SH-SY5Y (cell line): ENCODE data around the gene SERINC1.

Source experiments
- GATA2 ChIP-seq: IDR thresholded peaks from 2 replicates; pipeline ENCODE4 v1.6.1; 2011; ENCODE audit warnings: mild to moderate bottlenecking, low read depth, low read length
- GATA3 ChIP-seq: IDR thresholded peaks from 2 replicates; pipeline ENCODE4 v1.6.1; 2011; ENCODE audit warnings: low read depth, mild to moderate bottlenecking, low read length, moderate library complexity

Gene SERINC1

GRCh38 chr6:122454673-122455072, 16.9 kb downstream of the SERINC1 start:
- TF ChIP-seq GATA3 (no peak), GATA2 (no peak)

GRCh38 chr6:122452509-122452908, 19.1 kb downstream of the SERINC1 start:
- TF ChIP-seq GATA2 (no peak), GATA3 (no peak)

GRCh38 chr6:122449069-122449468, 22.5 kb downstream of the SERINC1 start:
- TF ChIP-seq GATA2 (no peak), GATA3 (no peak)

GRCh38 chr6:122445274-122445673, 26.3 kb downstream of the SERINC1 start:
- TF ChIP-seq GATA2 (no peak), GATA3 (no peak)

- TF ChIP-seq GATA2 (no peak), GATA3 (no peak)
These were observed 32.6 kb downstream of the SERINC1 start for GRCh38 chr6:122438975-122439374.

- no peak for TF ChIP-seq GATA2
These were observed 38.8 kb downstream of the SERINC1 start for GRCh38 chr6:122432816-122433215.

DNA sequence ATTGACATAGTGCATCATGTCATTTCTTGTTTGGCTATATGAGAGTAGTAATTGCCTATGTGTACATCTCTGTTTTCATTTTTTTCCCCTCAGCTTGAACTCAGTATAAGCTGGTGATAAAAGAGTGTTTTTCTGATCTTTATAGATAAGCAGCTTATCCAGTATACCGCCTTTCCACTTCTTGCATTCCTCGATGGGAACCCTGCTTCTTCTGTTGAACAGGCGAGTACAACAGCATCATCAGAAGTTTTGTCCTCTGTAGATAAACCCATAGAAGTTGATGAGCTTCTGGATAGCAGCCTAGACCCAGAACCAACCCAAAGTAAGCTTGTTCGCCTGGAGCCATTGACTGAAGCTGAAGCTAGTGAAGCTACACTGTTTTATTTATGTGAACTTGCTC, 39.8 kb downstream of the SERINC1 start:
- TF ChIP-seq GATA3 (no peak), GATA2 (no peak)

DNA sequence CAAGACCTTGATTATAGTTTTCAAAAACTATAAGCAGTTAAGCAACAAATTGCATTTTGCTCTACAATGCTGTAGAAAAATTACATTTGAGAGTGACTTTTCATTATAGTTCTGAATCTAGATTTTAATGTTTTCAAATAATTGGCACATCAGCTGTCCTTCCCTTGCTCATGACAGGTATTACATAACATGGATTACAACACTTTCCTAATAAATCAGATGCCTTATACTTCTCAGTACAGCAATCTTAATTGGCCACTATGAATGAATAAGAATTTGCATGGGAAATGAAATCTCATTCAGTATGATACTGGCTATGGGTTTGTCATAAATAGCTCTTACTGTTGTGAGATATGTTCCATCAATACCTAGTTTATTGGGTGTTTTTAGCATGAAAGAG, 42.3 kb downstream of the SERINC1 start:
- TF ChIP-seq GATA2 (no peak), GATA3 (no peak)

GRCh38 chr6:122428781-122429180, 42.8 kb downstream of the SERINC1 start:
- TF ChIP-seq GATA2 (no peak), GATA3 (no peak)

- TF ChIP-seq GATA2 (no peak), GATA3 (no peak)
These were observed 45.0 kb downstream of the SERINC1 start for GRCh38 chr6:122426597-122426996.

GRCh38 chr6:122423734-122424133, 47.9 kb downstream of the SERINC1 start:
- no peak for TF ChIP-seq GATA2
- no peak for TF ChIP-seq GATA3

DNA sequence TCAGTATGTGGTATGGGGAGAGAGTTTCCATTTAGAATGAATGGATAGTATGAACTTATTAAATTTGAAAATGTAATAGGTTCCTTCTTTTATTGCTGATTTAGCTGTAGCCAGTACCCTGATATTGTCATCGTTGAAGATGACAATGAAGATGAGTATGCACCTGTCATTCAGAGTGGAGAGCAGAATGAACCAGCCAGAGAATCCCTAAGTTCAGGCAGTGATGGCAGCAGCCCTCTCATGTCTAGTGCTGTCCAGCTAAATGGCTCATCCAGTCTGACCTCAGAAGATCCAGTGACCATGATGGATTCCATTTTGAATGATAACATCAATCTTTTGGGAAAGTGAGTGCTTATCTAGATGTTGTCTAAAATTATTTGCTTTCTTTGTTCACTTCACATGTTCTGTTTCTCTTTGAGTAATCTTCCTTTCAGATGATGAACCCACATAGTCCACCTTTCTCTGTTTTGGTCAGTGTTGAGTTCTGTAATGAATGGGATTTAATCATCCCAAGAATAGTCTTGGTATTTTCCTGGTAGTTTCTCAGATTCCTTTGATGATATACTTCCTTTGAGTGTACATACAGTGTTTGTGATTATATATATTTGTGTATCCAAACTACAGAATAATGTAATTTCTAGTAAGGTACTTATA, 48.9 kb downstream of the SERINC1 start:
- TF ChIP-seq GATA2 (no peak), GATA3 (no peak)

DNA sequence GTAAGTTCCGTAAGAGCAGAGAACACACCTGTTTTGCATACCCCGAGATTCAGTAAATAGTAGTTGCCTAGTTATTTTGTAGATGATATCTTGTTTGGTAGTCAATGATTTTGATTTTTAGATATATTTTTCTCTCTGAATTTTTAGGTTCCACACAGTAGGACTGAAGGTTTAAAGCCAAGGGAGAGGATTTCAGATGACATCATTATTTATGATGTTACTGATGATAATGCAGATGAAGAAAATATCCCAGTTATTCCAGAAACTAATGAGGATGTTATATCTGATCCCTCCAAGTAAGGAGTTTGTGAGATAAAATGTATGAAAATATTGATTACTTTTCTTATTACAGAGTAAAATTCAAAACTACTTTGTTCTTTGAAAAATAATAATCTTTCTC, 49.6 kb downstream of the SERINC1 start:
- TF ChIP-seq GATA2 (no peak), GATA3 (no peak)

DNA sequence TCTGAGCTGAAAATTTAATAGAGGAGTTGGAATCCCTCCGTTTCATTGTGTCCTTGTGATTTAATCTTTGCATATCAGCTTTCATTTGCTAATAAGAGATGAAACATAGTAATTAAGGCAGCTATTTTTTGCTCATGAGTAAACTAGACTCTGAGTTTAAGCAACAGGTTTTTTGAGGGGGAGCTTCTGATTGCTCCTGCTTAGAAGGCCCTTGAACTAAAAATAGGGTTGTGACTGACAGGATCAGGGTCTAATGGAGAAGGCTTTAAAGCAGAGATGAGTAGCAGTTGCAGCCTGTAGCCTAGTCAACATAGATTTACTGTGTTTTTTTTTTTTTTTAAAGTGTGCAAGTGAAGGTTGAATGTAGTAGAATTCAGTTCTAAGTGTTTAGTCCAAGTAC, 54.8 kb downstream of the SERINC1 start:
- no peak for TF ChIP-seq GATA3

DNA sequence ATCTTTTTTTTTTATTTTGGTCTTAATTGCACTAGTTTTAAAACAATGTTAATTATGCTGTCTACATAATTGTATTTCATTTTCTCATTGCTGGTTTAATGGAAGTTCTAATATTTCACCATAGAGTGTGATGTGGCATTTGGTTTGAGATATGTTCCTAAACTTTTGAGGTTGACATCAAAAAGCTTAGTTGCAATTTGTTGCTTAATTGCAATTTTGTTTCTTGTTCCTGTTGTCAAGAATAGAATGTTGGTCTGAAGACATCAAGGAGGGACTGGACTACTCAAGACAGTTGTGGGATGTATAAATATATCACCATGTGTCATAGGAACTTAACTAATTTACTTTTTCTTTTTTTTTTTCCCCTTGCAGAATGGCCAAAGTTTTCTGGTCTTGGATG, 59.6 kb downstream of the SERINC1 start:
- TF ChIP-seq GATA2 (no peak), GATA3 (no peak)

- no peak for TF ChIP-seq GATA3
- TF ChIP-seq GATA2 = no peak
These were observed 62.7 kb downstream of the SERINC1 start for GRCh38 chr6:122408702-122409458.
